Muscle of back (tissue), 11 donors: ENCODE results near the gene GTF2F1. TPM values are rescaled to one million over a fixed set of nuclear protein-coding genes. Genes with fewer than 3 reads are reported as not detected.
"Not testable (repeated sequence)": the region's sequence is repeated elsewhere in the genome, so short reads cannot be mapped to it uniquely, and the experiment has no call there.

Experiments
- DNase-seq, 3 donors: peaks; one replicate each; pipeline versions ENCODE4 v3.0.0 to v3.0.0-alpha.2; 2013
- polyA plus RNA-seq, 10 donors: library from polyadenylated mRNA; unstranded; fragments of 120-200 nt; gene quantifications; one replicate each; pipeline ENCODE4 v1.2.1, GENCODE V29; 2013; ENCODE audit not compliant: insufficient read length in 10 of 10

The GTF2F1 gene
- polyA plus RNA-seq, 10 donors: 39.2 to 77.9 (median 54.0) TPM

DNA sequence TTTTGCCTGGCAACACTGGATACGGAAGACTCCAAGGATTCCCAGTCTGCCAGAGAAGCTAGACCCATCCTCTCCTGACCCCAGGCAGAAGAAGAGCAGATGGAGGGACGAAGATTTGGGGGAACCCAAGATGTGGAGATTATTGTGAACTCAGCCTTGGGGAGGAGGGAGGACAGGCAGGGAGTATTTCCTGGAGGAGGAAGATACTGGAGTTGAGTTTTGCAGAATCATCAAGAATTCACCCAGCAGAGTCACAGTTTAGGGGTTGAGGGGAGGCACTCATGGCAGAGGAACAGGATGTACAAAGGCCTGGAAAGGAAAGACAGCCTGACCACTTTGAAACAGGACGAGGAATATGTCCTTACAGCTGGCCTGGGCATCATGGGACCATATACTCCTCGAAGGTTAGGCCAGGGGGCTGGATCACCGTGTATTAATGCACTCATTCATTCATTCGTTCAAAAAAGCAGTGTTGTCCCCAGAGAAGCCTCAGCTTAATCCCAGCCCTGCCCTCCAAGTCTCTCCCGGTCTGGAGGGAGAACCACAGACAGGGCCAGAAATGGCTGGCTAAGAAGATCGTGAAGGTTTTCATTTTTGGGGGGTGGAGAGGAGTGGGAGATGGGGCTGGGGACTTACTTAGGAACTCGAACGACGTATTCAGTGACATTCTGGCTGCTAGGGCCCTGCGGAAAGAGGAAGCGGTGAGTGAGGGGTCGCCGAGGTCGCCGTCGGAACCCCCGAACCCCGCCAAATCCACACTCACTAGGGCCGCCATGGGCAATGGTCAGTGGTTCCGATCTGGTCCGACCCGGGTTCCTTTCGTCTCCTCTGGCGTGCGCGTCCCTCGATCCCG lies 517 bp downstream of the GTF2F1 start:
- DNase-seq: no peak

DNA sequence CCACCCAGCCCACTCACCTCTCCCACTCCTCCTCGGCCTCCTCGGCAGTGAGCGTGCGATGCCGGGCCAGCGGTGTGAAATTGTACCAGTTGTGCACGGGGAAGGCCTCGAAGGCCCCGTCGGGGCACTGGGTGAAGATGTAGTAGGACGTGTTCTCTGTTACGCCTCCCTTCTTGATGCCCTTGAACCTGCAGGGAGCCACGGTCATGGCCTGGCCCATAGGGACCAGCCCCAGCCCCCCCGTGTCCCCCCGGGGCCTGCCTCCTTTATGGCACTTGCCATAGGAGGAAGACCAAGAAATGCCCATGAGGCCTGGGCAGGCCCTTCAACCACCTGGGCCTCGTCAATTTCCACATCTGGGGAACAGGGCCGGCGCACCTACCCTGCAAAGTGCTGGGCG lies 5.6 kb downstream of the GTF2F1 start:
- DNase-seq: no peak

- DNase-seq: no peak
Measured at GRCh38 chr19:6384381-6384780, 8.6 kb downstream of the GTF2F1 start.

- no peak for DNase-seq
Measured at GRCh38 chr19:6383188-6383587, 9.8 kb downstream of the GTF2F1 start.

DNA sequence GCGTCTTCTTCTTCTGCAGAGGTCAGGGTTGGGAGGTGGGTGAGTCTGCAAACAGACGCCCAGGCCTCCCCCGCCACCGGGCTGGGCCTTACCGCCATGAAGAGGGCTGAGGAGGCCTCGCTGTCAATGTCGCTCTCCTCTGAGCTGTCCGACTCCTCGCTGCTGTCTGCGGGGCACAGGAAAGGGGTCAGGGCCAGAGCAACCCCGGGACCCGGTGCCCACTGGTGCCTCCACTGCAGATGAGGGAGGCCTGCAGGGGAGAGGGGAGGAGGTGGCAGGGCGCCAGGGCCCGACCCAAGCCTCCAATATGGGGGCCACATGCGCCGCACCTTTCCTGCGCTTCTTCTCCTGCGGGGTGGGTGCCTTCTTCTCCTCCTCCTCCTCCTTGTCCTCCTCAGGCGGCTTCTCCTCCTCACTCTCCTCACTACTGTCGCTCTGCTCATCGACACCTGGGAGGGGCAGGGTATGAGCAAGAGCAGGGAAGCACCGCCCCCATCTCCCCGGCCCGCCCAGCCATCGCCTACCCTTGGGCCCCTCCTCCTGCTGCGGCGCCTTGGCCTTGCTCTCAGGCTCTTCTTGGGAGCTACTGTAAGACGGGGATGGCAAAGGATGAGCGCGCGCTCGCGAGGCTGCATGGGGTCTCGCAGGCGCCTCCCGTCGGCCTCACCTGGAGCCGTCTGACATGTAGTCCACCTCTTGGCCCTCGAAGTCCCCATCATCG lies 11.8 kb downstream of the GTF2F1 start:
- DNase-seq: no peak

DNA sequence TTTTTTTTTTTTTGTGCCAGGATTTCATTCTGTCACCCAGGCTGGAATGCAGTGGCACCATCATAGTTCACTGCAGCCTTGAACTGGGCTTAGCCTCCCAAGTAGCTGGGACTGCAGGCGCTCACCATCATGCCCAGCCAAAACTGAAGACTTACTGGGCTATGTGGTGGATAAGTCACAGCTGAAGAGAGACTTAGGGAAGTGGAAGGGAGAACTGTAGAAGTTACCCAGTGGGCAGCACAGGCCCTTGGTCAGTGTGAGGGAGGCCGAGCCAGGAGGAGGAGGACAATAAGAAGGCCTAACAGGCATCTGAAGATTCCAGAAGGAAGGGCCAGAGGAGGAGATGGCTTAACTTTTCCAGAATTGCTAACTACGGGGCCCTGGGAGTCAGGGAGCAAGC lies 13.2 kb downstream of the GTF2F1 start:
- no peak for DNase-seq

DNA sequence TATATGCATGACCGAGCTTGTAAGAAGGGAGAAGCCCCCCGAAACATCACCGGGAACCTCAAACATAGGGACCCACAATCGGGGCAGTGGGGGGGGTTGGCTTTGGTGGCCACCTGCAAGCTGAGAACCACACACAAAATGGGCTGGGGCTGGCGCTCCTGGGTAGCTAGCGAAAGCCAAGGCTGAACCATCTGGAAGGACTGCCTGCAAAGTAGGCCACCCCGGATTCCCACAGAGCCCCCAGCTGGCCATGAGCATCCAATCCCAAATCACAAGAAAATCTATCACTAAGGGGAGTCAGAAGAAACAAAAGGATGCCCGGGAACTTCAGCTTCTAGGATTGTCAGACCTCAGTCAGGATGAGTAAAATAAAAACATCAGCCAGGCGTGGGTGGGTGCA lies 14.5 kb downstream of the GTF2F1 start:
- DNase-seq: no peak

DNA sequence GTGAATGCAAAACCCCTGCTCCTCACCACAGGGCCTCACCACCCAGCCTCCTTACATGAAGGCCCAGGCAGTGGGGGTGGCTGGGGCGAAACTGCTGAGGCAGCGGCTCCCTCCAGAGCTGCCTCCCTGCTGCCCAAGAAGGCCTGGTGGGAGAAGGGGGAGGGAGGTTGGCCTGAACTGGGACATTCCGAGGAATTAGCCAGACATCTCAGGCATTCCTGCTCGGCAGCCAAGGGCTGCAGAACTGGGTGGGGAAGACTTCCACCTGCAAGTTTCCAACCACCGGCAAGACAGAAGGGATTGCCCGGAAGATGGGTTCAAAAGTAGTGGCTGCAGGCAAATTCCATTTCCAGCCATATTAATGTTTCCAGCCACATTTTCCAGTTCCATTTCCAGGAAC lies 14.9 kb downstream of the GTF2F1 start:
- DNase-seq: peak in 2 of 3 donors; percentile 40 to 61

GRCh38 chr19:6376512-6377190 lies 16.3 kb downstream of the GTF2F1 start:
- peak in 1 of 3 donors; percentile 42 for DNase-seq

- DNase-seq: no peak
Measured at GRCh38 chr19:6375411-6376010, 17.5 kb downstream of the GTF2F1 start, which contains the start of gene PSPN. Gene PSPN, minus strand, starts transcription at chr19:6375933. Its CDS starts 84 bp downstream, at chr19:6375849.

DNA sequence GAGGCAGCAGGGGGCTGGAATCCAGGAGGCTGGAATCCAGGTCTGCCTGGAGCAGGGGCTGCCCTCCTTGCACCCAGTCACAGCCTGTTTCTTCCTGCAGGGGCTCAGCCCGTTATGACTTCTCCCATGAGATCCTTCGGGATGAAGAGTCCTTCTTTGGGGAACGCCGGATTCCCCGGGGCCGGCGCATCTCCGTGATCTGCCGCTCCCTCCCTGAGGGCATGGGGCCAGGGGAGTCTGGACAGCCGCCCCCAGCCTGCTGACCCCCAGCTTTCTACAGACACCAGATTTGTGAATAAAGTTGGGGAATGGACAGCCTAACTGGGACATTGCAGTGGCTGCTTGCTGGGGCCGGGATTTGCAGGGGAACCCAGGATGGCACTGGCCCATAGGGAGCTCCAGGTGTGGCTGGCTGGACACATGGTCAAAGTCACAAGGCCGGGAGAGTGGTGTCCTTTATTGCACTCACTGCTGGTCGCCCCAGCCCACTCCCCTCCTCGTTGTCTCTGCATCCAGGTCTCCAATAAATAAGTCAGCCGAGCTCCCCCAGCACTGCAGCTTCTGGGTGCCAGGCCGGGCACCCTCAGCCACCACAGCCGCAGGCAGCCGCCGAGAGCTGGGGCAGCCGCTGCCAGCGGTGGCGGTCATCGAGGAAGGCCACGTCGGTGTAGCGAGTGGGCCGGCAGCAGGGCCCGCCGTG lies 18.1 kb downstream of the GTF2F1 start:
- peak in 1 of 3 donors; percentile 21 for DNase-seq

GRCh38 chr19:6374161-6374709 lies 18.7 kb downstream of the GTF2F1 start:
- DNase-seq: peak in 1 of 3 donors; percentile 60

GRCh38 chr19:6373813-6374108 lies 19.2 kb downstream of the GTF2F1 start:
- DNase-seq: no peak

DNA sequence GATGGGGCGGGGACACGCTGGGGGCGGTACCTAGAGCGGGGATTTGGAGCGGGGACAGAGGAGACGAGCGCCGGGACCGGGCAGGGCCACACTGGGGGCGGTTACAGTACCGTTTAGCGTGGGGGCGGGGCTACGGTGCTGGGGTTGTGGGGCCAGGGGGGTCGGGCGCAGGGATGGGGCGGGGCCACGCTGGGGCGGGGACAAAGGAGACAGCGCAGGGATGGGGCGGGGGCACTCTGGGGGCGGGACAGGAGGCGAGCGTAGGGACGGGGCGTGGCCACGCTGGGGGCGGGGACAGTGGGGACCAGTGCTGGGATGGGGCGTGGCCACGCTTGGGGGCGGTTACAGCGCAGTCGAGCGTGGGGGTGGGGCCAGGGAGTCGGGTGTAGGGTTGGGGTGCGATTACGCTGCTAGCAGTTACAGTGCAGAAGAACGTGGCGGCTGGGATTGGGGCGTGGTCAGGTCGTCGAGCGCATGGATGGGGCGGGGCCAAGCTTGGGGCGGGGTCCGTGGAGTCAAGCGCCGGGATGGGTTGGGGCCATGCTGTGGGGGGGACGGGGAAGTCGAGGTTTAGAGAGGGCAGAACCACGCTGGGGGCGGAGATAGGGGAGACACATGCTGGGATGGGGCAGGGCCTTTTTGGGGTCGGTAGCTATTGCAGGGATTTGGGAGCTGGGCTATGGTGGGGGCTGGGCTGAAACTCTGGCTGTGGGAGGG lies 19.7 kb downstream of the GTF2F1 start:
- DNase-seq: peak; percentile 98 to 99 (median 99)

DNA sequence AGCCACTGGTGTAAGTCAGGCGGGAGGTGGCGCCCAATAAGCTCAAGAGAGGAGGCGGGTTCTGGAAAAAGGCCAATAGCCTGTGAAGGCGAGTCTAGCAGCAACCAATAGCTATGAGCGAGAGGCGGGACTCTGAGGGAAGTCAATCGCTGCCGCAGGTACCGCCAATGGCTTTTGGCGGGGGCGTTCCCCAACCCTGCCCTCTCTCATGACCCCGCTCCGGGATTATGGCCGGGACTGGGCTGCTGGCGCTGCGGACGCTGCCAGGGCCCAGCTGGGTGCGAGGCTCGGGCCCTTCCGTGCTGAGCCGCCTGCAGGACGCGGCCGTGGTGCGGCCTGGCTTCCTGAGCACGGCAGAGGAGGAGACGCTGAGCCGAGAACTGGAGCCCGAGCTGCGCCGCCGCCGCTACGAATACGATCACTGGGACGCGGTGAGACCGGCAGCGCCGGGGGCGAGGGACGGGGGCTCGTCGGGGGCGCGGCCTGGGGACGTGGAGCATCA lies 20.3 kb downstream of the GTF2F1 start, which contains the start of gene ALKBH7:
TSS of gene ALKBH7 (plus strand) at position 201 of the 502 bp plus-strand sequence. CDS start at position 228, 27 bp downstream.
- DNase-seq: peak; percentile 100

DNA sequence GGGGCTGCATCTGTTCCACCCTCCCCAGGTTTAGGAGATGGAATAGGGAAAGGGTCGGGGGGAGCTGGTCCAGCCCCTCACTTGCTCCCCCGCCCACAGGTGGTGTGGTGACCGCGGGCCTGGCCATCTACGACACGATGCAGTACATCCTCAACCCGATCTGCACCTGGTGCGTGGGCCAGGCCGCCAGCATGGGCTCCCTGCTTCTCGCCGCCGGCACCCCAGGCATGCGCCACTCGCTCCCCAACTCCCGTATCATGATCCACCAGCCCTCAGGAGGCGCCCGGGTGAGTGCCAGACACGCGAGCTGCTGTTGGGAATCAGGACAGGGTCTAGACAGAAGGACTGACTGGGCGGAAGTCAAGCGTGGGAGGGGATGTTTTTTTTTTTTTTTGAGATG lies 28.6 kb downstream of the GTF2F1 start:
- no peak for DNase-seq

DNA sequence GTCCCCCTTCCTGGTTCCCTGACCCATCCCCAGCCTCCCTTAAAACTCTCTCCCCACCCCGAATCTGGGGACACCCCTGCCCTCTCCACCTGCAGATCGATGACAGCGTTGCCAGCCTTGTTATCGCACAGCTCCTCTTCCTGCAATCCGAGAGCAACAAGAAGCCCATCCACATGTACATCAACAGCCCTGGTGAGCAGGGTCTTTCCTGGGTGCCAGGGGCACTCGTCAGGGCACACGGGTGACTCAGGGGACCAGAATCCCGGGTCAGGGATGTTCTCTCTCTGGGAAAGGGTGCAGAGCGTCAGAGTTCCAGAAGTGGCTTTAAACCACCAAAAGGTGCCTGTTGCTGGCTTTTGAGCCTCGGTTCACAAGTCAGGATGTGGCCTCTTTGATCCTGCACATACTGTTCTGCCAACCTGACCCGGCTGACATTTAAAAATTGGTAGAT lies 30.6 kb downstream of the GTF2F1 start:
- no peak for DNase-seq

- DNase-seq: no peak
Measured at GRCh38 chr19:6362027-6362350, 31.0 kb downstream of the GTF2F1 start.

DNA sequence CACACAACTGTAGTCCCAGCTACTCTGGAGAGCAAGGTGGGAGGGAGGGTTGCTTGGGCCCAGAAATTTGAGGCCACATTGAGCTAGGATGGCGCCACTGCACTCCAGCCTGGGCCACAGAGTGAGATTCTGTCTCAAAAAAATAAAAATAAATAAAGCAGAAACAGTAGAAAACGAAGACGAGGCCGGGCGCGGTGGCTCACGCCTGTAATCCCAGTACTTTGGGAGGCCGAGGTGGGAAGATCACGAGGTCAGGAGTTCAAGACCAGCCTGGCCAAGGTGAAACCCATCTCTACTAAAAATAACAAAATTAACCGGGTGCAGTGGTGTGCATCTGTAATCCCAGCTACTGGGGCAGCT lies 32.1 kb downstream of the GTF2F1 start:
- not testable (repeated sequence) for DNase-seq

GRCh38 chr19:6360445-6360844 lies 32.5 kb downstream of the GTF2F1 start:
- DNase-seq: not testable (repeated sequence)
